Uterus (tissue), 4 donors: Measurements from ENCODE around the gene ZNF526. TPM values are rescaled to one million over a fixed set of nuclear protein-coding genes. Genes with fewer than 3 reads are reported as not detected.

ENCODE experiments used
- DNase-seq, 2 donors: peaks; one replicate each; pipeline ENCODE4 v3.0.0-alpha.2; 2019 to 2020
- H3K27ac ChIP-seq, 2 donors: fragments of 200-600 bp; sonication (generic); 1 replicate in 1 of 2; 2 replicates in 1 of 2; pipeline ENCODE4 v1.5.1; 2016 to 2018
- H3K27me3 ChIP-seq, 2 donors: fragments of 200-600 bp; sonication (generic); one replicate each; pipeline ENCODE4 v1.5.1; 2018 to 2019; ENCODE audit warnings: control low read depth in 1 of 2
- H3K36me3 ChIP-seq, 2 donors: fragments of 200-600 bp; sonication (generic); one replicate each; pipeline ENCODE4 v1.5.1; 2019; ENCODE audit warnings: control low read depth in 1 of 2
- H3K4me1 ChIP-seq, 2 donors: fragments of 200-600 bp; sonication (generic); one replicate each; pipeline ENCODE4 v1.5.1; 2018 to 2019; ENCODE audit warnings: control low read depth in 1 of 2
- H3K4me3 ChIP-seq, 2 donors: fragments of 200-600 bp; sonication (generic); 1 replicate in 1 of 2; 2 replicates in 1 of 2; pipeline ENCODE4 v1.5.1; 2018 to 2019; ENCODE audit warnings: mild to moderate bottlenecking in 1 of 2
- H3K9me3 ChIP-seq, 2 donors: fragments of 200-600 bp; sonication (generic); one replicate each; pipeline ENCODE4 v1.5.1; 2019; ENCODE audit warnings: control low read depth in 1 of 2
- POLR2A ChIP-seq, 2 donors: fragments of 450-650 bp; IDR thresholded peaks; one replicate each; pipeline ENCODE4 v1.6.1; 2016; ENCODE audit warnings: antibody characterized with exemption in 2 of 2, mild to moderate bottlenecking in 1 of 2, moderate library complexity in 1 of 2
- intact Hi-C: fragments of 100-400 bp; cut with DNase I; formaldehyde crosslinking; loops from one replicate; pipeline ENCODE4 v1.15.1; 2023; ENCODE audit warnings: low total_unique reads
- total RNA-seq, 4 donors: library from RNA; depleted of rRNA in 3 of 4; stranded (reverse); fragments of >200 nt in 3 of 4; gene quantifications; one replicate each; pipeline versions ENCODE4 v1.1.0 to v1.2.4, GENCODE V29; 2014 to 2023
- TF ChIP-seq, protein P1 (sequence below), 4 experiments: fragments of 200-600 bp in 2 of 4; fragments of 450-650 bp in 2 of 4; sonication (generic) in 2 of 4; IDR thresholded peaks; one replicate each; pipeline ENCODE4 v1.5.1; 2016 to 2019; ENCODE audit warnings: antibody characterized with exemption in 4 of 4, mild to moderate bottlenecking in 2 of 4, moderate library complexity in 1 of 4
- donor health status: DM: yes; HTN: yes; CAD: no.

ZNF526 gene
- total RNA-seq, 4 donors from 2014 or later: 1.0 to 20.6 (median 8.4) TPM

DNA sequence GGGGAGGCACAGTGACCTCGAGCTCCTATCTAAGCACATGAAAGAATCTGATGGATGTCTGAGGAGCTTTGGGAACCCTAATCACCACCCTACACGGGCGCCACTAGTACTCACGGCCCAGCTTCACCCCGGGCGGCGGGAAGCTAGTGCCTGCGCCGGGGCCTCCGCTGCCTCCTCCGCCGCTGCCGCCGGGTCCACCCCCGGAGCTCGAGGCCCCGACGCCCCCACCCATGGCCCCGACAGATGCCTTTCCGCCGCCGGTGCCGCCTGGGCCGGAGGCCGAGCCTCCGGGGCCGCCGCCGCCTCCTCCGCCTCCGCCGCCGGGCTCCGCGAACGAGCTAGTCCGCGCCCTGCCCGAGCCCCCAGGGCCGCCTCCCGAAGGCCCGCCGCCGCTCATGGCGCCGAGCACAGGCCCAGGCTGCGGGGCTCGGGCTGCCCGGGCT is 22.0 kb downstream of the ZNF526 start:
- intact Hi-C loops: no loop called here
- Histone ChIP-seq H3K36me3 (no peaks in the 10 kb centered on the region), H3K9me3 (no peaks in the 10 kb centered on the region), H3K27me3 (no peaks in the 10 kb centered on the region), H3K4me3 (peak overlapping the region; percentile 58 to 81), H3K4me1 (peaks cover 4 to 17% of the 10 kb centered on the region in 2 donors), H3K27ac (peak overlapping the region; percentile 86 to 95)
- peak in 1 of 2 donors; percentile 39 for DNase-seq
- TF ChIP-seq, protein P1, sequence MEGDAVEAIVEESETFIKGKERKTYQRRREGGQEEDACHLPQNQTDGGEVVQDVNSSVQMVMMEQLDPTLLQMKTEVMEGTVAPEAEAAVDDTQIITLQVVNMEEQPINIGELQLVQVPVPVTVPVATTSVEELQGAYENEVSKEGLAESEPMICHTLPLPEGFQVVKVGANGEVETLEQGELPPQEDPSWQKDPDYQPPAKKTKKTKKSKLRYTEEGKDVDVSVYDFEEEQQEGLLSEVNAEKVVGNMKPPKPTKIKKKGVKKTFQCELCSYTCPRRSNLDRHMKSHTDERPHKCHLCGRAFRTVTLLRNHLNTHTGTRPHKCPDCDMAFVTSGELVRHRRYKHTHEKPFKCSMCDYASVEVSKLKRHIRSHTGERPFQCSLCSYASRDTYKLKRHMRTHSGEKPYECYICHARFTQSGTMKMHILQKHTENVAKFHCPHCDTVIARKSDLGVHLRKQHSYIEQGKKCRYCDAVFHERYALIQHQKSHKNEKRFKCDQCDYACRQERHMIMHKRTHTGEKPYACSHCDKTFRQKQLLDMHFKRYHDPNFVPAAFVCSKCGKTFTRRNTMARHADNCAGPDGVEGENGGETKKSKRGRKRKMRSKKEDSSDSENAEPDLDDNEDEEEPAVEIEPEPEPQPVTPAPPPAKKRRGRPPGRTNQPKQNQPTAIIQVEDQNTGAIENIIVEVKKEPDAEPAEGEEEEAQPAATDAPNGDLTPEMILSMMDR (IDR thresholded peaks at IDR 0.05): peak in 1 of 4 experiments; percentile 4
- no peak for TF ChIP-seq POLR2A (IDR thresholded peaks at IDR 0.05)

DNA sequence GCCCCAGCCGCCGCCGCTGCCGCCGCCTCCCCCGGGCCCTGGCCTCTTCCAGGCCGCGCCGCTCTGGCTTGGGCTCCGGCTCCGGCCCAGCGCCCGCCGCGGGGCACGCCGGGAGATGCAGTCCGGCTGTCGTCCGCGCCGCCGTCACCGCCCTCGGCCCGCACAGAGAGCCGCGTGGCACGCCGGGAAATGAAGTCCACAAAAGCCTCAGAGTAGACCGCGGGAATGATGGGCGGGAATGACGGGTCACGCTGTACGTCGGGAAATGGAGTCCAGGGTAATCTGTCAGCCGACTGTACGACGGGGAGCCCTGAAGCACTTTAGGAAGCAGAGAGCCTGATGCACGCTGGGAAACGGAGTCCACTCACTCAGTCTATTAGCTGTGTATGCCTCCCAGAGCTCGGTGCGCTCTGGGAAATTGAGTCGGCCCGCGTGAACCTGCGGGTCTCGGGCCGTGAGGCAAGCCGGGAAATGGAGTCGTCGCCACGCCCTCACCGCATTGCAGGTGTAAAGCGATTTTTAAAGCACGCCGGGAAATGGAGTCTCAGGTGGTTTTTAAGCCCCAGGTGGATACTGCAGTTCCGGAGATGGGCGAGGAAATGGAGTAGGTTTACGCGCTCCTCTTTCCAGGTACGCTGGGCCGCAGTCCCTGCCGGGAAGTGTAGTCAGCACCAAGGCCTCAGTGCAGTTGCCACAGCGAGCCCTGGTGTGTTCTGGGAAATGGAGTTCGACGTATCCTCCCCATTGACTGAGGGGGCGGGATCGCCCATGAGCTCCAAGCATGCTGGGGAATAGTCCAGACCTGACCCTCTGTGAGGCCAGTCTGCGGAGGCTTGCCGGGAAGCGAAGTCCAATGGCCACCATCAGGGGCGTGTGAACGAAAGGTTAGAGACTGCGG is 22.6 kb downstream of the ZNF526 start, which contains the start of gene GSK3A:
Gene GSK3A (minus strand): TSS at position 91 of the 898 bp plus-strand sequence. CDS start 137 bp downstream, outside the sequence.
- peak within 1 kb of the TSS; percentile 58 to 81 for H3K4me3 ChIP-seq
- DNase-seq: peak; percentile 98 to 99
- intact Hi-C loops: no loop called here
- H3K36me3 ChIP-seq: no peaks in the 10 kb centered on the region
- H3K27me3 ChIP-seq: no peaks in the 10 kb centered on the region
- H3K9me3 ChIP-seq: no peaks in the 10 kb centered on the region
- TF ChIP-seq, protein P1 (IDR thresholded peaks at IDR 0.05): peak in 1 of 4 experiments; percentile 40
- TF ChIP-seq POLR2A (IDR thresholded peaks at IDR 0.05): peak; percentile 86 to 88
- peaks cover 4 to 17% of the 10 kb centered on the region in 2 donors for H3K4me1 ChIP-seq
- peak within 1 kb of the TSS; percentile 88 to 95 for H3K27ac ChIP-seq

DNA sequence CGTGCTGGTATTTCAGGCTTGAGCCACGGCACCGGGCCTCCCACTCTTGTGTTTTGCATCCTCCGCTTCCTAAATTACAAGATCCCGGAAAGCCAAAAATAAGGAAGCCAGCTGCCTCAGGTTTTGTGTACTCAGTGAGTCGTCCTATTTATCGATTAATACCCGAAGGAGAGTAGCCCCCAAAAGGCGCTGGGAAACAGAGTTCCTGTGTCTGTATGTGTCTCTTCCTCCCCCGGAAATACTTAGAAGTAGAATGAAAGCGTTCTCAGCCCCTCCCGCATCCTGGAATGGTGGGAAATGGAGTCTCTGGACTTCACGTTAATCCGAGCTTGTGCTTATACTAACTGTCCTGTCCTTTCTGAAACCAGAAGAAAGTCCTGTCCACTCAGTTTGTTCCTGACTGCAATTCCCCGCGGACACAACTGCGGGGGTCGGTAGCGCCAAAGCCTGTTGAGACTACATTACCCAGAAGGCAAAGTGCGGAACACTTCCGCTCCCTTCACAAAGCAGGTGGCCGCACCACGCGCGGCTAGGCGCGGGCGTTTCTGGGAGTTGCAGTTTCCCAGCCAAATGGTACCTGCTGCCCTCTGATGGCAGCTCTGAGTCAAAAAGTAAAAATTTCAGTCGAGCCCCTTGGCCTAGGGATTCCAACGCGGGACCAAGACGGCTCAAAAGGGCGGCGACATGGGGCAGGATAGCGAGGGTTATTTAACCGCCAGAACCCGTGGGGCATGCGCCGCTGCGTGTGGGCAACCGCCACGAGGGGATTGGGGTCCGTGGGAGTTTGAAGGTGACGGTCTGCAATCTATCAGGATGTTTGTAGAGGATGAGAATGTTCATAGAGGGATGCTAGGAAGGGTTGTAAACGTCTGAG is 24.5 kb downstream of the ZNF526 start:
- TF ChIP-seq POLR2A (IDR thresholded peaks at IDR 0.05): peak in 1 of 2 donors; percentile 41
- TF ChIP-seq, protein P1 (IDR thresholded peaks at IDR 0.05): peak; percentile 69 to 84 (median 78)
- peak overlapping the region; percentile 58 to 81 for H3K4me3 ChIP-seq
- H3K4me1 ChIP-seq: peaks cover 4 to 17% of the 10 kb centered on the region in 2 donors
- peak overlapping the region; percentile 88 to 95 for H3K27ac ChIP-seq
- DNase-seq: peak; percentile 91
- no peaks in the 10 kb centered on the region for H3K36me3 ChIP-seq
- intact Hi-C loops: loop anchor here (5.0 kb wide), 1 partner anchor 48 kb away; no protein-coding TSS in a partner anchor
- H3K9me3 ChIP-seq: no peaks in the 10 kb centered on the region
- no peaks in the 10 kb centered on the region for H3K27me3 ChIP-seq

DNA sequence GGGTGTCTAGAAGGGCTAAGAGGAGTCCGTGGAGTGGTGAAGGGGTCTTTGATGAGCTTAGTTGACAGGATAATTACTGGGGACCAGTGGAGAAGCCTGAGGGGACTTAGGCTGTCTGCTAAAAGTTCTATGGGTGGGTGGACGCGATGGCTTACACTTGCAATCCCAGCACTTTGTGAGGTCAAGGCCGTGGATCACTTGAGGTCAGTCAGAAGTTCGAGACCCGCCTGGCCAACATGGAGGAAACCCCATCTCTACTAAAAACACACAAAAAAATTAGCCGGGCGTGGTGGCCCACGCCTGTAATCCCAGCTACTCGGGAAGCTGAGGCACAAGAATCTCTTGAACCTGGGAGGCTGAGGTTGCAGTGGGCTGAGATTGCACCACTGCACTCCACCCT is 25.1 kb downstream of the ZNF526 start:
- TF ChIP-seq, protein P1 (IDR thresholded peaks at IDR 0.05): no peak
- TF ChIP-seq POLR2A (IDR thresholded peaks at IDR 0.05): no peak
- Histone ChIP-seq H3K27ac (peak overlapping the region; percentile 88 to 95), H3K4me3 (no peak overlapping the region), H3K27me3 (no peaks in the 10 kb centered on the region), H3K4me1 (peaks cover 4 to 20% of the 10 kb centered on the region in 2 donors), H3K36me3 (no peaks in the 10 kb centered on the region), H3K9me3 (no peaks in the 10 kb centered on the region)
- peak; percentile 29 to 45 for DNase-seq
- intact Hi-C loops: loop anchor here (5.0 kb wide), 1 partner anchor 47 kb away; no protein-coding TSS in a partner anchor
